ENCODE data around the gene PCDHGA9.
"Not testable (repeated sequence)": the region's sequence is repeated elsewhere in the genome, so short reads cannot be mapped to it uniquely, and the experiment has no call there.

Gene PCDHGA9

GRCh38 chr5:141384471-141385267, 17.9 kb upstream of the PCDHGA9 start:
- Histone ChIP-seq H3K36me3 (ENCODE audit: control insufficient read depth in 2 of 2, insufficient read depth in 2 of 2, low read length in 2 of 2) (peaks cover 0 to 3% of the 10 kb centered on the region in 2 donors), H3K4me3 (ENCODE audit: low read length in 2 of 2) (peak overlapping the region in 1 of 2 donors; percentile 58), H3K4me1 (ENCODE audit: control insufficient read depth, insufficient read depth, low read length) (no peaks in the 10 kb centered on the region), H3K27ac (ENCODE audit: low read length) (no peak overlapping the region), H3K9me3 (ENCODE audit: control insufficient read depth in 2 of 2, low read length in 2 of 2) (peaks cover 44 to 73% of the 10 kb centered on the region in 2 donors), H3K27me3 (ENCODE audit: control insufficient read depth in 1 of 2, insufficient read depth in 2 of 2, low read length in 2 of 2) (no peaks in the 10 kb centered on the region), H3K9ac (ENCODE audit: low read length in 2 of 2) (no peak overlapping the region)

- not testable (repeated sequence) for H3K4me1 ChIP-seq (ENCODE audit: control insufficient read depth, insufficient read depth, low read length); H3K9ac ChIP-seq (ENCODE audit: low read length in 2 of 2); H3K27me3 ChIP-seq (ENCODE audit: control insufficient read depth in 1 of 2, insufficient read depth in 2 of 2, low read length in 2 of 2); H3K36me3 ChIP-seq (ENCODE audit: control insufficient read depth in 2 of 2, insufficient read depth in 2 of 2, low read length in 2 of 2); H3K27ac ChIP-seq (ENCODE audit: low read length)
- H3K4me3 ChIP-seq (ENCODE audit: low read length in 2 of 2) = peak within 1 kb of the TSS; percentile 29 to 38
- H3K9me3 ChIP-seq (ENCODE audit: control insufficient read depth in 2 of 2, low read length in 2 of 2) = peaks cover 52 to 77% of the 10 kb centered on the region in 2 donors
These were observed 14.8 kb upstream of the PCDHGA9 start, which contains the start of gene PCDHGB4 for GRCh38 chr5:141387557-141388311. TSS of gene PCDHGB4 (plus strand) at chr5:141387698. CDS start at chr5:141387885, 187 bp downstream.

GRCh38 chr5:141388661-141389060, 13.9 kb upstream of the PCDHGA9 start:
- H3K27ac ChIP-seq (ENCODE audit: low read length) = no peak overlapping the region
- H3K9me3 ChIP-seq (ENCODE audit: control insufficient read depth in 2 of 2, low read length in 2 of 2) = peaks cover 52 to 77% of the 10 kb centered on the region in 2 donors
- H3K4me1 ChIP-seq (ENCODE audit: control insufficient read depth, insufficient read depth, low read length) = no peaks in the 10 kb centered on the region
- peak overlapping the region in 1 of 2 donors; percentile 38 for H3K4me3 ChIP-seq (ENCODE audit: low read length in 2 of 2)
- no peak overlapping the region for H3K9ac ChIP-seq (ENCODE audit: low read length in 2 of 2)
- peaks cover 0 to 3% of the 10 kb centered on the region in 2 donors for H3K27me3 ChIP-seq (ENCODE audit: control insufficient read depth in 1 of 2, insufficient read depth in 2 of 2, low read length in 2 of 2)
- H3K36me3 ChIP-seq (ENCODE audit: control insufficient read depth in 2 of 2, insufficient read depth in 2 of 2, low read length in 2 of 2) = peaks cover 0 to 3% of the 10 kb centered on the region in 2 donors

- H3K4me3 ChIP-seq (ENCODE audit: low read length in 2 of 2) = peak overlapping the region; percentile 29 to 38
- H3K27me3 ChIP-seq (ENCODE audit: control insufficient read depth in 1 of 2, insufficient read depth in 2 of 2, low read length in 2 of 2) = peaks cover 0 to 3% of the 10 kb centered on the region in 2 donors
- H3K9me3 ChIP-seq (ENCODE audit: control insufficient read depth in 2 of 2, low read length in 2 of 2) = peaks cover 49 to 75% of the 10 kb centered on the region in 2 donors
These were observed 13.2 kb upstream of the PCDHGA9 start for GRCh38 chr5:141389153-141390042.

GRCh38 chr5:141392429-141393198, 10.0 kb upstream of the PCDHGA9 start, which contains the start of gene PCDHGA8:
TSS of gene PCDHGA8 (plus strand) at chr5:141392633. CDS start at chr5:141392814, 181 bp downstream.
- Histone ChIP-seq H3K4me3 (ENCODE audit: low read length in 2 of 2) (peak within 1 kb of the TSS; percentile 15 to 37), H3K27me3 (ENCODE audit: control insufficient read depth in 1 of 2, insufficient read depth in 2 of 2, low read length in 2 of 2) (peaks cover 0 to 3% of the 10 kb centered on the region in 2 donors), H3K4me1 (ENCODE audit: control insufficient read depth, insufficient read depth, low read length) (no peaks in the 10 kb centered on the region), H3K9me3 (ENCODE audit: control insufficient read depth in 2 of 2, low read length in 2 of 2) (peaks cover 37 to 75% of the 10 kb centered on the region in 2 donors), H3K36me3 (ENCODE audit: control insufficient read depth in 2 of 2, insufficient read depth in 2 of 2, low read length in 2 of 2) (peaks cover 2 to 3% of the 10 kb centered on the region in 2 donors), H3K9ac (ENCODE audit: low read length in 2 of 2) (no peak within 1 kb of the TSS), H3K27ac (ENCODE audit: low read length) (no peak within 1 kb of the TSS)

More at GRCh38 chr5:141389153-141390042, 13.2 kb upstream of the PCDHGA9 start:
- Histone ChIP-seq H3K27ac (ENCODE audit: low read length) (no peak overlapping the region), H3K36me3 (ENCODE audit: control insufficient read depth in 2 of 2, insufficient read depth in 2 of 2, low read length in 2 of 2) (peaks cover 0 to 3% of the 10 kb centered on the region in 2 donors), H3K9ac (ENCODE audit: low read length in 2 of 2) (no peak overlapping the region), H3K4me1 (ENCODE audit: control insufficient read depth, insufficient read depth, low read length) (no peaks in the 10 kb centered on the region)

GRCh38 chr5:141393267-141393666, 9.3 kb upstream of the PCDHGA9 start:
- H3K27me3 ChIP-seq (ENCODE audit: control insufficient read depth in 1 of 2, insufficient read depth in 2 of 2, low read length in 2 of 2) = peaks cover 0 to 3% of the 10 kb centered on the region in 2 donors
- H3K36me3 ChIP-seq (ENCODE audit: control insufficient read depth in 2 of 2, insufficient read depth in 2 of 2, low read length in 2 of 2) = peaks cover 2 to 3% of the 10 kb centered on the region in 2 donors
- H3K4me1 ChIP-seq (ENCODE audit: control insufficient read depth, insufficient read depth, low read length) = no peaks in the 10 kb centered on the region
- peaks cover 35 to 76% of the 10 kb centered on the region in 2 donors for H3K9me3 ChIP-seq (ENCODE audit: control insufficient read depth in 2 of 2, low read length in 2 of 2)
- peak overlapping the region in 1 of 2 donors; percentile 31 for H3K4me3 ChIP-seq (ENCODE audit: low read length in 2 of 2)
- no peak overlapping the region for H3K9ac ChIP-seq (ENCODE audit: low read length in 2 of 2)
- no peak overlapping the region for H3K27ac ChIP-seq (ENCODE audit: low read length)

GRCh38 chr5:141394401-141395187, 8.0 kb upstream of the PCDHGA9 start:
- not testable (repeated sequence) for H3K27ac ChIP-seq (ENCODE audit: low read length); H3K4me1 ChIP-seq (ENCODE audit: control insufficient read depth, insufficient read depth, low read length); H3K9ac ChIP-seq (ENCODE audit: low read length in 2 of 2); H3K4me3 ChIP-seq (ENCODE audit: low read length in 2 of 2); H3K36me3 ChIP-seq (ENCODE audit: control insufficient read depth in 2 of 2, insufficient read depth in 2 of 2, low read length in 2 of 2); H3K27me3 ChIP-seq (ENCODE audit: control insufficient read depth in 1 of 2, insufficient read depth in 2 of 2, low read length in 2 of 2)
- H3K9me3 ChIP-seq (ENCODE audit: control insufficient read depth in 2 of 2, low read length in 2 of 2) = peaks cover 32 to 76% of the 10 kb centered on the region in 2 donors

- peaks cover 18 to 71% of the 10 kb centered on the region in 2 donors for H3K9me3 ChIP-seq (ENCODE audit: control insufficient read depth in 2 of 2, low read length in 2 of 2)
- H3K27ac ChIP-seq (ENCODE audit: low read length); H3K9ac ChIP-seq (ENCODE audit: low read length in 2 of 2); H3K36me3 ChIP-seq (ENCODE audit: control insufficient read depth in 2 of 2, insufficient read depth in 2 of 2, low read length in 2 of 2); H3K27me3 ChIP-seq (ENCODE audit: control insufficient read depth in 1 of 2, insufficient read depth in 2 of 2, low read length in 2 of 2); H3K4me1 ChIP-seq (ENCODE audit: control insufficient read depth, insufficient read depth, low read length): not testable (repeated sequence)
- H3K4me3 ChIP-seq (ENCODE audit: low read length in 2 of 2) = peak within 1 kb of the TSS; percentile 55 to 62
These were observed 4.6 kb upstream of the PCDHGA9 start, which contains the start of gene PCDHGB5 for GRCh38 chr5:141397756-141398551. TSS of gene PCDHGB5 (plus strand) at chr5:141397947. CDS start at chr5:141398128, 181 bp downstream.

Data from stomach smooth muscle (tissue), 2 donors.